Measurements from ENCODE around the gene TIMM21.

The TIMM21 gene

GRCh38 chr18:74148543-74149070 lies 284 bp downstream of the TIMM21 start:
- no peak for DNase-seq

- DNase-seq = no peak
These were observed 1.6 kb downstream of the TIMM21 start for GRCh38 chr18:74149878-74150277.

- no peak for DNase-seq
These were observed 3.9 kb downstream of the TIMM21 start for GRCh38 chr18:74152270-74152669.

GRCh38 chr18:74152857-74153256 lies 4.5 kb downstream of the TIMM21 start:
- DNase-seq = no peak

GRCh38 chr18:74153377-74153776 lies 5.1 kb downstream of the TIMM21 start:
- no peak for DNase-seq

- no peak for DNase-seq
These were observed 5.5 kb downstream of the TIMM21 start for GRCh38 chr18:74153793-74154192.

- no peak for DNase-seq
These were observed 6.4 kb downstream of the TIMM21 start for GRCh38 chr18:74154716-74155115.

- DNase-seq = no peak
These were observed 7.0 kb downstream of the TIMM21 start for GRCh38 chr18:74155276-74155675.

GRCh38 chr18:74163019-74163660 lies 14.8 kb downstream of the TIMM21 start:
- DNase-seq = no peak

- DNase-seq = no peak
These were observed 18.1 kb downstream of the TIMM21 start for GRCh38 chr18:74166386-74166785.

- DNase-seq = no peak
These were observed 23.7 kb downstream of the TIMM21 start for GRCh38 chr18:74171910-74172606.

GRCh38 chr18:74172697-74173433 lies 24.5 kb downstream of the TIMM21 start:
- DNase-seq = no peak

- no peak for DNase-seq
These were observed 25.1 kb downstream of the TIMM21 start for GRCh38 chr18:74173434-74173750.

GRCh38 chr18:74175658-74176057 lies 27.3 kb downstream of the TIMM21 start:
- no peak for DNase-seq

- DNase-seq = no peak
These were observed 30.6 kb downstream of the TIMM21 start for GRCh38 chr18:74178884-74179283.

GRCh38 chr18:74179623-74180199 lies 31.4 kb downstream of the TIMM21 start:
- DNase-seq = no peak

GRCh38 chr18:74182335-74182734 lies 34.0 kb downstream of the TIMM21 start:
- DNase-seq = no peak

- DNase-seq = no peak
These were observed 34.8 kb downstream of the TIMM21 start for GRCh38 chr18:74183130-74183529.

GRCh38 chr18:74184875-74185274 lies 36.6 kb downstream of the TIMM21 start:
- DNase-seq = no peak

GRCh38 chr18:74185860-74186259 lies 37.5 kb downstream of the TIMM21 start:
- no peak for DNase-seq

- no peak for DNase-seq
These were observed 38.3 kb downstream of the TIMM21 start for GRCh38 chr18:74186661-74187060.

GRCh38 chr18:74190086-74190485 lies 41.8 kb downstream of the TIMM21 start:
- no peak for DNase-seq

- DNase-seq = no peak
These were observed 43.3 kb downstream of the TIMM21 start for GRCh38 chr18:74191577-74191976.

- no peak for DNase-seq
These were observed 46.4 kb downstream of the TIMM21 start for GRCh38 chr18:74194691-74195090.

Data from GDM1 (cell line).